ENCODE measurements around the gene GJB6. TPM values are rescaled to one million over a fixed set of nuclear protein-coding genes. Genes with fewer than 3 reads are reported as not detected.

GJB6 gene
- total and polyA plus RNA-seq, 2 donors (not counting 3 experiments of a cell fraction or from before 2014, with no cell fraction given): not detected

GRCh38 chr13:20241593-20241992 lies 9.5 kb upstream of the GJB6 start:
- Histone ChIP-seq H2AFZ (ENCODE audit: low read depth, low read length) (no peak overlapping the region), H3K79me2 (ENCODE audit: control insufficient read depth, insufficient read depth, low read length) (no peaks in the 10 kb centered on the region), H3K27ac (ENCODE audit: insufficient read depth, low read depth, low read length) (no peak overlapping the region), H3K36me3 (ENCODE audit: control insufficient read depth in 2 of 2, extremely low read depth in 1 of 2, insufficient read depth in 2 of 2, low read length in 2 of 2) (no peaks in the 10 kb centered on the region), H3K4me2 (ENCODE audit: insufficient read depth, low read length) (no peak overlapping the region), H3K27me3 (ENCODE audit: control insufficient read depth in 2 of 2, insufficient read depth in 2 of 2, low read length in 2 of 2) (peaks cover 0 to 2% of the 10 kb centered on the region in 2 experiments), H3K9me3 (replicated peaks; ENCODE audit: control insufficient read depth, insufficient read depth, low read length) (no peaks in the 10 kb centered on the region), H4K20me1 (replicated peaks; ENCODE audit: control insufficient read depth, extremely low read depth, insufficient read depth, low read length) (no peaks in the 10 kb centered on the region), H3K9ac (replicated peaks; ENCODE audit: extremely low read depth, insufficient read depth, low read length) (no peak overlapping the region), H3K4me3 (replicated peaks in 1 of 3; ENCODE audit: insufficient read depth in 1 of 3, low read depth in 1 of 3, low read length in 3 of 3) (no peak overlapping the region), H3K9me1 (replicated peaks; ENCODE audit: control insufficient read depth, extremely low read depth, insufficient read depth, low read length) (no peaks in the 10 kb centered on the region), H3K4me1 (ENCODE audit: control insufficient read depth, extremely low read depth, insufficient read depth, low read length) (no peaks in the 10 kb centered on the region)
- CTCF ChIA-PET: no interaction called here
- POLR2A ChIA-PET: no interaction called here
- dilution Hi-C loops (cut with MboI; ENCODE audit: extremely low pct_ligation_motif_present, low sequenced_read_pairs) (no loop called here), intact Hi-C loops (cut with micrococcal nuclease) (no loop called here)
- TF ChIP-seq POLR2AphosphoS5 (IDR thresholded peaks at IDR 0.05; ENCODE audit: insufficient read depth, low read depth, low read length) (no peak), FOS (IDR thresholded peaks at IDR 0.05; ENCODE audit: borderline replicate concordance, insufficient read depth, low read length) (no peak), CTCF (IDR thresholded peaks at IDR 0.05; ENCODE audit: extremely low read depth in 1 of 2, insufficient read depth in 1 of 2, low read depth in 1 of 2, low read length in 2 of 2) (no peak), EZH2 (IDR thresholded peaks at IDR 0.05; ENCODE audit: borderline replicate concordance, low read depth, low read length, severe bottlenecking) (no peak), GATA2 (IDR thresholded peaks at IDR 0.05; ENCODE audit: insufficient read depth, insufficient read length, low read depth, low read length) (no peak), POLR2A (IDR thresholded peaks at IDR 0.05; ENCODE audit: low read depth, low read length) (no peak), JUN (IDR thresholded peaks at IDR 0.05; ENCODE audit: borderline replicate concordance, insufficient read depth, insufficient read length, low read depth) (no peak), MYC (IDR thresholded peaks at IDR 0.05; ENCODE audit: low read depth, low read length) (no peak)
- TF ChIP-seq, protein P1, sequence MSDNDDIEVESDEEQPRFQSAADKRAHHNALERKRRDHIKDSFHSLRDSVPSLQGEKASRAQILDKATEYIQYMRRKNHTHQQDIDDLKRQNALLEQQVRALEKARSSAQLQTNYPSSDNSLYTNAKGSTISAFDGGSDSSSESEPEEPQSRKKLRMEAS (IDR thresholded peaks at IDR 0.05; ENCODE audit: insufficient read depth, insufficient read length): no peak
- no peak for FAIRE-seq
- BruUV-seq (replicated peaks): no TSS peak
- DNase-seq (ENCODE audit: low read depth, low spot score): no peak
